HG02798 (cell line): Measurements from ENCODE around the gene DMAC2L.
A peak's percentile ranks its signal among the peaks of the same experiment; 100 is the strongest.

Source experiments
- ATAC-seq: cut with Tn5 transposase; IDR thresholded peaks from one replicate; pipeline ENCODE4 v1.9.1; 2021; ENCODE audit warnings: mild to moderate bottlenecking; ENCODE audit not compliant: unreplicated experiment, poor library complexity

Gene DMAC2L

DNA sequence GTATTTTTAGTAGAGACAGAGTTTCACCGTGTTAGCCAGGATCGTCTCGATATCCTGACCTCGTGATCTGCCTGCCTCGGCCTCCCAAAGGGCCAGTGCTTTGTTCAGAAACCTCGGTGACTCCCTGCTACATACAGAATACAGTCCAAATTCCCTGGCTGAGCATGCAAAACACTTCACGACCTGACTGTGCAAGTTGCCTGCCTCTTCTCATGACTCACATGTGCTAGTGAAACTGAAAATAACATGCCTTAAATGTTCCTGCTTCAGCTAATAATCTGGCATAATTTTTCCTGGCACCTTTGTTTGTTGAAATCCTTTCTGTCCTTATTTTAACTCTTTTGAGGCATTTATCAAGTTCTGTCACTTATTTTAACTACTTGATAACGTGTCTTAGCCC, 8.2 kb downstream of the DMAC2L start:
- ATAC-seq: peak; percentile 42

GRCh38 chr14:50321009-50321660, 9.0 kb downstream of the DMAC2L start:
- ATAC-seq: peak; percentile 92

- no peak for ATAC-seq
Measured at GRCh38 chr14:50331596-50331995, 19.5 kb downstream of the DMAC2L start.

- no peak for ATAC-seq
Measured at GRCh38 chr14:50333014-50333509, 20.9 kb downstream of the DMAC2L start.

DNA sequence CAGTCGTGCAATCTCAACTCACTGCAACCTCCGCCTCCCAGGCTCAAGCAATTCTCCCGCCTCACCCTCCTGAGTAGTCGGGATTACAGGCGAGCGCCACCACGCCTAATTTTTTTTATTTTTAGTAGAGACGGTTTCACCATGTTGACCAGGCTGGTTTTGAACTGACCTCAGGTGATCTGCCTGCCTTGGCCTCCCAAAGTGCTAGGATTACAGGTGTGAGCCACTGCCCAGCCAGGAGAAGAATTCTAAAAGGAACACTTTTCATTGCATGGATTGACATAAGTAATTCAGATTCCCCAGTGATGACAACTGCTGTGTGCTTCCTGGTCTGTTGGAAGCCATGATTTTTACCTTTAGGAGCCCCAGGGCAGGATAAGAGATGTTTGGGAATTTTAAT, 22.1 kb downstream of the DMAC2L start:
- no peak for ATAC-seq

DNA sequence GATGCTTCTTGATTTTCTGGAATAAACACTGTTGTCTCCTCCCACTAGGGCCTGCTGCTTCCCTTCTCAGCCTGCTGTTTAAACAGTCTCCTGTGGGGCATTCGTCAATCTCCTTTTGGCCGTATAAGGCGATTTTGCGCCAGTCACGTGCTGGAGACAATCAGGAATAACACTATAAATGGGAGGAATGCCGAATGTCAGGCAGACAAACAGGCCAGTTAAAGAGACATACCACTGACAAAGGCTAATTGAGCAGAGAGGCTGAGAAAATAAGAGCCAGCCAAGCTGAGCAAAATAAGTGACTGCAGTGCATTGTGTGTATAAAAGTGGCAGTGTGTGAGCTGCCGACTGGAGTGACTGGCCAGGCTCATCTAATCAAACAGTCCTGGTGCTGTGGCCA, 23.3 kb downstream of the DMAC2L start:
- ATAC-seq: no peak

DNA sequence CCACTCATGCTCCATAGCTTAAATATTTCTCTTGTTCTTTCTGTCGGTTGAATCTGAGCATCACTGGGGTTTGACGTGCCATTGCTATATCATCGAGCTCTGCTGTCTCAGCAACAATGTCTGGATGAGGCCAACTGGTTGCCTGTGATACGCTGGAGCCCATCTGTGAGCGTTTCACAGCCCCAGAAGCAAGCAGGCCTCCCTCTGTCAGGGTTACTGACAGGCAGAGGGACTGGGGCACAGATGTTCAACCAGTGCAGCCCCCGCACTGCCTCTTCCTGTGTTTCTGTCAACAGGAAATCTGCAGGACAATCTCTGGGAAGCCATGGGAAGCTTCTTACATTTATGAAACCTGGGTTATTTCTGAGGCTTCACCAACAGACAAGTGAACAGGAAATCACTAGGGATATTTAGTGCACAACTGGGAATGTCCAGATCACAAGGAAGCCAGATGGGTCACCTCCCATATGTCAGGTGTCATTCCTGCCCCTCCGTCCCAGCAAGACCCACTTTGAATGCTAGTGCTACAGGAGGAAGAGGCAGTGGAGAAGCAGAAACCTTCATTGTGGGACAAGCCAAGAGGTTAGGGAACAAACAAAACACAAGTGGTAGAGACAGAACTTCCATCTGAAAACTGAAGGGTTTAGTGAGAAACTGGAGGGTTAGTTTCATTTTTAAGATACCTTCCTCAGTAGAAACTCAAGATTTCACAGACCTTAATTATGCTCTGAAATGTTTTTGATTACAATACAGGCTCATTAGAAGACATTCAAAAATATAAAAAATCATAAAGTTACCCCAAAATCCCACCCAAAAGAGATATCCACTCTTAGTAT, 24.1 kb downstream of the DMAC2L start:
- ATAC-seq: no peak

DNA sequence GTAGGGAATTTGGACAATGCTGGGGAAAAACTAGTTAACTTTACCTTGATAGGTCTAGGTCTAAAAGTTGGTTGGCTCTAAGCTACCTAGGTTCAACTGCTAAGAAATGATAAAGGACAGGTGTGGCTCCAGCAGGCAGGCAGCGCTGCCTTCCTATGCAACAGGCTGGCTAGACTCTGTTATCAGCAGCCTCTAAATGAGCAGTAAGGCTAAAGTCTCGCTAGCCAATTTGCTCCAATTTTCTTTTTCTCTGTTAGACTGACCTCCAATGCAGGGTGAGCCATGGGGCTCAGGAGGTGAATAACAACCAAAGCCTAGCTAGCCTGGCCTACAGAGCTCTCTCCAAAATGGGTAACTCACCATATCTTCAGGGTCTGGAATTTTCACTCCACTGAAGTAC, 26.5 kb downstream of the DMAC2L start:
- no peak for ATAC-seq

DNA sequence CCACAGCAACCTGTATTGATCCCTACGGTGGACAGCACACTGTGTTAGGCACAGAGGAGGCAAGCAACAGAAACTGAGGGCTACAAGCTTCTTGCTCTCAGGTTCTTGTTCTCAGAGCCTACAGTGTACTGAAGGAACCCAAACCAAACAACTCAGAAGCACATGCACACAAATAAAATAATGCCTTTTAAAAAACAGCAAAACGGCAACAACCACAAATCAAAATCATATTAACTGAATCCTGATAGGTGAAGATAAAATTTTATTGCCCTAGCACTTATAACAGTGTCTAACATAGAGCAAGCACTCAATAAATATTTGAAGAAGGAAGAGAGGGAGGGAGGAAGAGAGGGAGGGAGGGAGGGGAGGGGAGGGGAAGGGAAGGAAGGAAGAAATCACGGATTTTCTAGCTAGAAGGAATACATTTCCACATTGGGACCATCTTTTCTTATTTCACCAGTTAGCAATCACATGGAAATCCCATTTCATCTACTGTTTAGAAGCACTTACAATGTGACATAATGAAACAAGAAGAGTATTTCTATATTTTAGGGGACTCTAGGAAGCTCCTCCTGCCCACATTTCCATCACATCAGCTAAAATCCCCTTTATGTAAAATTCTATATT, 27.2 kb downstream of the DMAC2L start:
- ATAC-seq: no peak

DNA sequence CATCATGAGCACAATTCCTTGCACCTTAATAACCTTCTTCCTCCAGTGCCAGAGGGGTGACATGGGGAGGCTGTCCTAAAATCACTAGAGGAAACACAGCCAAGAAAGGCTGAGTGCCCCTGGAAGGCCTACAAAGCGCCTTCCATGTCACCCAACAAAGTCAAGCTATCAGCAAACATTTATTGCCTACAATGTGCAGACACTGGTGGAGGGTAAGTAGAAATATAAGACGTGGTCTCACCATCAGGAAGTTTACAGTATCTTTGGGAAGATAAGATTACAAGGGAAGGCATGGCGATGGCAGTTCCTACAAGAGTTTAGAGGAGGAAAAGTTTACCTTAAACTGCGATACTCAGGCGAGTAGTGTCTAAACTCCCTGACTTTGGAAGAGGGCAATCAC, 27.9 kb downstream of the DMAC2L start:
- ATAC-seq: no peak

DNA sequence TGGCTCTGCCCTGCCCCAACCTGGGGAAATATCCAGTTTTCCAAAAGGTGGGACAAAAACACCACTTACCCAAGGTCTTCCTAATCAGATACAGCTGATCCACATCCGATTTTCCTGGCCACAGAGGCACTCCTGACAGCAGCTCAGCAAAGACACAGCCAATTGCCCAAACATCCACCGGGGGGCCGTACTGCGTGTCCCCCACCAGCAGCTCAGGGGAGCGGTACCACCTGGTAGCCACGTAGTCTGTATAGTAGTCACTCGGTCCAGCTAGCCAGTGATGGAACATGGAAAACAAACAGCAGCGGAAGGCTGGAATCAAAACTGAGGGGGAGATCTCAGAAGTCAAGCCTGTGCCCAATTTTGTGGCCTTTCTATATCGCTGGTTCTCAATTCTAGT, 28.8 kb downstream of the DMAC2L start:
- no peak for ATAC-seq

DNA sequence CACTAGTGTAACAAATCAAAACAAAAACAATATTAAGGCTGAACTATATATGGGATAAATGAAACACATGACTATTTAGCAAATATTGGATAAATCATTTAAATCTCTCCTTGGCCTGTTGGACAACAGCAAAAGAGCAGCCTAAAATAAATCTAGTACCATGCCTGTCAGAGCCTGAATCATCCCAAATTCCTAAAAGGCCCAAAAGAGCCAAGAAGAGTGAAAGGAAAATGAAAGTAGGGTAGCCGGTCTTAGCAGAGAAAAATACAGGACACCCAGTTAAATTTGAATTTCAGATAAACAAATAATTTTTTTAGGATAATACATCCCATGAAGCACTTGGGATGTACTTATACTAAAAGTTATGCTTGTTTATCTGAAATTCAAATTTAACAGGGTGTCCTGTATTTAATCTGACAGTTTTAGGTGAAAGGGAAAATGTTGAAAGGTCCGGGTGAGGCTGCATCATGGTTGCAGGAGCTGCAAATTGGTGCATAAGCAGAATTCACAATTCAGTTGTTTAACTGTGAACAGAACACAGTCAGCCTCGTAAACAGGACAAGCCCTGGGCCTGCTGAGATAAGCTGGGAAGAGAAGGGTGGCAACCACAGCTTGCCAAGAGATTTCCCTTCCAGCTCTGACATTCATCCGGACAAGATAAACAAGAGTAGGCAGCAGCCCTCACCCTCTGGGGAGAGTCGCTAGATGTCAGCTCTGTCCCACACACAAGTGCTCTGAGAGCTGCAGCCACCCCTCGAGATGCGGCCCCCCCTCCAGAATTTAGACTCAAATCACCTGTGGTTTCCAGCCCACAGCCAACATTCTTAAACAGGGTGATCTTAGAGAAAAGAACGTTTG, 30.3 kb downstream of the DMAC2L start:
- ATAC-seq: no peak

DNA sequence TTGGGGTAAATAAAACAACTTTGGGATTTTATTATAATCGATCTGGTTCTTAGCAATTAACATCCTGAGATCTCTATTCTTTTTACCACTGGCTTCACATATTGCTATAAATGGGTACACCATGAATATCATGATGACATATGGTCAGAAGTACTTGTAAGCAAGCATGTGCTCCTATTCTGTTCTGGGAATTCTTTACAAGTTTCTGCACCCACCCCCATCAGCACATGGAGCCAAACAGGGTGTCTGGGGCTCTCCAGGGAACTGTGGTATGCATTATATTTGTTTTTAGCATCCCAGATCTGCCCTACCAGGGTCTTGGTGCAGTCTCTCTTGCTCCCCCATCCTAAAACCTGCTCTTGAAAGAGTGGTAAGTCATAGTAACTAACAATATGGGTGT, 31.3 kb downstream of the DMAC2L start:
- no peak for ATAC-seq

GRCh38 chr14:50344116-50344775, 32.1 kb downstream of the DMAC2L start:
- ATAC-seq: peak; percentile 86

DNA sequence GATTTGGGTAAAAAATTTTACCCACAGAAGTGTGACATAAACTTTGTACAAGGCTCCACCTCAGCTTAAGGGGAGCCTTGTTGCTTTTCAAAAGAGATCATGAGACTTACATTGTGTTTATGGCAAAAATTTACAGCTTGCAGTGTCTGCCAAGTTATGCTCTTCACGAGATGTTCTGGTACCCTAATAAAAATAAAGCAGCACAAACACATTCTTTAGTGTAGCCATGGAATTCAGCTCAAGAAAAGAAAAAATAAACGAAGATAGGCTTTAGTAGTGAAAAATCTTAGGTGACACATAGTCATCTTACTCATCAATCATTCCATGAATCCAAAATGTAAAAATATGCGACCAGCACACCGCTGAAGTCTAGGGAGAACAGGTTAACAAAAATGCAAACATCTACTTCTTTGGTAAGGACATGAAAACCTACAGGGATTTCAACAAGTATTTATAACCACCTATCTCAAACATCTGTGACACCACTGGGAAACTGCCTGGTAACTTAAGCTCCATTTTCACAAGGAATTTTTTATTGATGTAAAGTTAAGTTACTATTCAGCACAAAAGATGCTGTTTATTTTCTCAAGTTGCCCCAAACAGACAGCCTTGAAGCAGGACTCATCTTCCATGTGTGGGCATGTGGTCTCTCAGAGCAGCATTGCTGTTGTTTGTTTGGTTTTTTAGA, 32.9 kb downstream of the DMAC2L start:
- no peak for ATAC-seq

GRCh38 chr14:50345846-50346422, 33.8 kb downstream of the DMAC2L start:
- no peak for ATAC-seq

DNA sequence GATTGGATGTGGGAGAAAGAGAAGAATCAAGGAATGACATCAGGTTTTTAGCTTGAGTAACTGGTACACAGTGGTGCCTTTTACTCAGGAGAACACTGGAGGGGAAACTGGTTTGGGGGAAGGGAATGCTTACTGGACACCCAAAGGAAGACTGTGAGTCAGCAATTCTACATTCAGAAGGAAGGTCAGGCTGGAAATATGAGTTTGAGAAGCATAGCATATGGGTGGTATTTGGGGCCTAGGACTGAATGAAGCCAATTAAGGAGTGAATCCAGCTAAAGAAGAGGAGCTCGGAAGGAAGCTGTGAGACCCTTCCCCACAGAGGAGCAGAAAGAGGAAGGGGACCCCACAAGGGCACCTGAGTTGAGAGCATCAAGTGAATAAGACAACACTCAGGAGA, 35.4 kb downstream of the DMAC2L start:
- ATAC-seq: no peak

GRCh38 chr14:50348933-50349332, 36.8 kb downstream of the DMAC2L start:
- ATAC-seq: no peak

- ATAC-seq: no peak
Measured at GRCh38 chr14:50350975-50351374, 38.9 kb downstream of the DMAC2L start.
